ENCODE measurements around the gene PRR4. TPM values are rescaled to one million over a fixed set of nuclear protein-coding genes. Genes with fewer than 3 reads are reported as not detected.

PRR4 gene
- total RNA-seq, 1 experiment from 2014 or later: 4.3 TPM

DNA sequence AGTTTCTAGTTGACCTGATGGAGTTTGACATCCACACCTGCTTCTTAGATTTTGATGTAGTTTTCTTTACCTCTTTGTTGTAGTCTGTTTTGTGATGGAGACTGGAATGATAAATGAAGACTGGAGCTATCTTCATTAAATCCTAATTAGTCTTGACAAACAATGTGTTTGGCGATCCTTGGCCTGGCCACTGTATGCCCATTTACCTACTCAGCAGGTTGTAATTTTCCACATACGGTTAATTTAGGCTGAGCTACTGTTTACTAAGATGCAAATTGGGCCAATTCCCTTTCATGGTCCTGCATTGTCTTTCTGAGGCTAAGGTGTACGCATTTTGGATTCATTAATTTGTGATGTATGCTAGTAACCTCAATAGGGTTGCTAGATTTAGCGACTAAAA lies 46.7 kb downstream of the PRR4 start, which contains the start of gene TAS2R7:
TSS of gene TAS2R7 (minus strand) at position 41 of the 400 bp plus-strand sequence. CDS start 57 bp downstream, outside the sequence.
- Histone ChIP-seq H3K4me1 (ENCODE audit: insufficient read depth, low read length) (no peaks in the 10 kb centered on the region; the same call in 1 of the 2 replicates), H3K4ac (ENCODE audit: low read depth, low read length) (no peak within 1 kb of the TSS), H3K27ac (ENCODE audit: insufficient read length, low read depth, low read length) (no peak within 1 kb of the TSS), H2AK5ac (ENCODE audit: insufficient read length, low read length) (no peak within 1 kb of the TSS), H2BK15ac (ENCODE audit: low read depth, low read length) (no peak within 1 kb of the TSS), H2AFZ (ENCODE audit: low read length) (no peak within 1 kb of the TSS), H2BK5ac (ENCODE audit: insufficient read length, low read length) (no peak within 1 kb of the TSS), H4K20me1 (ENCODE audit: control insufficient read depth, insufficient read depth, insufficient read length) (no peaks in the 10 kb centered on the region), H3K27me3 (ENCODE audit: insufficient read depth, low read length) (no peaks in the 10 kb centered on the region), H3K23ac (ENCODE audit: insufficient read length, low read depth, low read length) (no peak within 1 kb of the TSS), H3K56ac (ENCODE audit: insufficient read length, low read depth, low read length) (no peak within 1 kb of the TSS), H2BK12ac (ENCODE audit: insufficient read length, low read depth, low read length) (no peak within 1 kb of the TSS), H3K9me3 (ENCODE audit: control insufficient read depth, low read depth, low read length) (no peaks in the 10 kb centered on the region), H3K79me1 (ENCODE audit: insufficient read depth, low read depth, low read length, poor library complexity, severe bottlenecking) (no peaks in the 10 kb centered on the region), H4K91ac (ENCODE audit: insufficient read length, low read depth, low read length) (no peak within 1 kb of the TSS), H3K79me2 (ENCODE audit: insufficient read depth, low read length) (no peaks in the 10 kb centered on the region), H3K23me2 (ENCODE audit: insufficient read length, low read depth, low read length, poor library complexity, severe bottlenecking) (no peaks in the 10 kb centered on the region), H3K9ac (ENCODE audit: extremely low read depth, insufficient read length, low read length) (no peak within 1 kb of the TSS), H3K18ac (ENCODE audit: insufficient read length, low read depth, low read length) (no peak within 1 kb of the TSS), H3K14ac (ENCODE audit: insufficient read depth, low read length) (no peak within 1 kb of the TSS), H3K4me2 (ENCODE audit: insufficient read depth, insufficient read length, low read length) (peak within 1 kb of the TSS; percentile 2), H3T11ph (ENCODE audit: low read length) (no peak within 1 kb of the TSS), H4K5ac (ENCODE audit: insufficient read length, low read depth, low read length) (no peak within 1 kb of the TSS), H4K8ac (replicated peaks; ENCODE audit: insufficient read length, low read depth, low read length) (no peak within 1 kb of the TSS), H2BK120ac (ENCODE audit: low read depth, low read length, poor library complexity, severe bottlenecking) (no peak within 1 kb of the TSS), H2BK20ac (ENCODE audit: low read depth, low read length, poor library complexity, severe bottlenecking) (no peak within 1 kb of the TSS)
- no peaks in the 10 kb centered on the region for H3K36me3 Mint-ChIP-seq (ENCODE audit: insufficient read depth in 1 of 3, low read depth in 3 of 3)
- no CpG with 5 or more reads among the region's 4 CpGs for WGBS (ENCODE audit: extremely low coverage, insufficient read length, low lambda C conversion rate)
- H3K27me3 Mint-ChIP-seq (ENCODE audit: low read depth): no peaks in the 10 kb centered on the region
- peak within 1 kb of the TSS; percentile 1 to 40 (median 11); a peak in 5 of 7 replicates for H3K27ac Mint-ChIP-seq
- no peaks in the 10 kb centered on the region for H3K9me3 Mint-ChIP-seq
- peaks cover 13 to 20% of the 10 kb centered on the region in 2 experiments for H3K4me1 Mint-ChIP-seq
- no peak for DNase-seq
- H3K4me3 Mint-ChIP-seq: peak within 1 kb of the TSS in 1 of 2 experiments; percentile 16; a peak in 1 of 5 replicates
- TF ChIP-seq, protein P1, sequence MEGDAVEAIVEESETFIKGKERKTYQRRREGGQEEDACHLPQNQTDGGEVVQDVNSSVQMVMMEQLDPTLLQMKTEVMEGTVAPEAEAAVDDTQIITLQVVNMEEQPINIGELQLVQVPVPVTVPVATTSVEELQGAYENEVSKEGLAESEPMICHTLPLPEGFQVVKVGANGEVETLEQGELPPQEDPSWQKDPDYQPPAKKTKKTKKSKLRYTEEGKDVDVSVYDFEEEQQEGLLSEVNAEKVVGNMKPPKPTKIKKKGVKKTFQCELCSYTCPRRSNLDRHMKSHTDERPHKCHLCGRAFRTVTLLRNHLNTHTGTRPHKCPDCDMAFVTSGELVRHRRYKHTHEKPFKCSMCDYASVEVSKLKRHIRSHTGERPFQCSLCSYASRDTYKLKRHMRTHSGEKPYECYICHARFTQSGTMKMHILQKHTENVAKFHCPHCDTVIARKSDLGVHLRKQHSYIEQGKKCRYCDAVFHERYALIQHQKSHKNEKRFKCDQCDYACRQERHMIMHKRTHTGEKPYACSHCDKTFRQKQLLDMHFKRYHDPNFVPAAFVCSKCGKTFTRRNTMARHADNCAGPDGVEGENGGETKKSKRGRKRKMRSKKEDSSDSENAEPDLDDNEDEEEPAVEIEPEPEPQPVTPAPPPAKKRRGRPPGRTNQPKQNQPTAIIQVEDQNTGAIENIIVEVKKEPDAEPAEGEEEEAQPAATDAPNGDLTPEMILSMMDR (conservative IDR thresholded peaks at IDR 0.05): no peak

All from H9 (cell line).